Measurements from ENCODE around the gene FBXL7.
A peak's percentile ranks its signal among the peaks of the same experiment; 100 is the strongest.

The FBXL7 gene

GRCh38 chr5:15618938-15619337, 119.0 kb downstream of the FBXL7 start:
- H3K27ac ChIP-seq (ENCODE audit: low read depth, low read length): no peak overlapping the region
- H3K9ac ChIP-seq (ENCODE audit: low read length in 5 of 5): no peak overlapping the region
- H3K27me3 ChIP-seq (ENCODE audit: control insufficient read depth in 5 of 5, insufficient read depth in 4 of 5, low read length in 5 of 5): no peaks in the 10 kb centered on the region
- no peak overlapping the region for H3K4me3 ChIP-seq (ENCODE audit: low read depth in 1 of 5, low read length in 5 of 5)
- no peaks in the 10 kb centered on the region for H3K9me3 ChIP-seq (ENCODE audit: control insufficient read depth in 5 of 5, low read length in 5 of 5)
- H3K4me1 ChIP-seq (ENCODE audit: control insufficient read depth in 5 of 5, insufficient read depth in 5 of 5, low read length in 5 of 5): peaks cover 2 to 13% (median 10%) of the 10 kb centered on the region in 5 donors
- H3K36me3 ChIP-seq (ENCODE audit: control insufficient read depth in 5 of 5, insufficient read depth in 5 of 5, low read length in 5 of 5): peaks cover 0 to 2% (median 0%) of the 10 kb centered on the region in 5 donors

GRCh38 chr5:15620501-15620900, 120.5 kb downstream of the FBXL7 start:
- peaks cover 0 to 2% (median 0%) of the 10 kb centered on the region in 5 donors for H3K36me3 ChIP-seq (ENCODE audit: control insufficient read depth in 5 of 5, insufficient read depth in 5 of 5, low read length in 5 of 5)
- peak overlapping the region in 1 of 5 donors; percentile 20 for H3K4me3 ChIP-seq (ENCODE audit: low read depth in 1 of 5, low read length in 5 of 5)
- no peaks in the 10 kb centered on the region for H3K27me3 ChIP-seq (ENCODE audit: control insufficient read depth in 5 of 5, insufficient read depth in 4 of 5, low read length in 5 of 5)
- no peaks in the 10 kb centered on the region for H3K9me3 ChIP-seq (ENCODE audit: control insufficient read depth in 5 of 5, low read length in 5 of 5)
- no peak overlapping the region for H3K9ac ChIP-seq (ENCODE audit: low read length in 5 of 5)
- peaks cover 2 to 17% (median 10%) of the 10 kb centered on the region in 5 donors for H3K4me1 ChIP-seq (ENCODE audit: control insufficient read depth in 5 of 5, insufficient read depth in 5 of 5, low read length in 5 of 5)
- H3K27ac ChIP-seq (ENCODE audit: low read depth, low read length): peak overlapping the region; percentile 60

- H3K36me3 ChIP-seq (ENCODE audit: control insufficient read depth in 5 of 5, insufficient read depth in 5 of 5, low read length in 5 of 5): peaks cover 0 to 2% (median 0%) of the 10 kb centered on the region in 5 donors
- peaks cover 2 to 17% (median 10%) of the 10 kb centered on the region in 5 donors for H3K4me1 ChIP-seq (ENCODE audit: control insufficient read depth in 5 of 5, insufficient read depth in 5 of 5, low read length in 5 of 5)
- H3K9me3 ChIP-seq (ENCODE audit: control insufficient read depth in 5 of 5, low read length in 5 of 5): no peaks in the 10 kb centered on the region
- no peaks in the 10 kb centered on the region for H3K27me3 ChIP-seq (ENCODE audit: control insufficient read depth in 5 of 5, insufficient read depth in 4 of 5, low read length in 5 of 5)
- peak overlapping the region; percentile 60 for H3K27ac ChIP-seq (ENCODE audit: low read depth, low read length)
- H3K4me3 ChIP-seq (ENCODE audit: low read depth in 1 of 5, low read length in 5 of 5): no peak overlapping the region
- H3K9ac ChIP-seq (ENCODE audit: low read length in 5 of 5): no peak overlapping the region
Observed at GRCh38 chr5:15621094-15621493, 121.1 kb downstream of the FBXL7 start.

DNA sequence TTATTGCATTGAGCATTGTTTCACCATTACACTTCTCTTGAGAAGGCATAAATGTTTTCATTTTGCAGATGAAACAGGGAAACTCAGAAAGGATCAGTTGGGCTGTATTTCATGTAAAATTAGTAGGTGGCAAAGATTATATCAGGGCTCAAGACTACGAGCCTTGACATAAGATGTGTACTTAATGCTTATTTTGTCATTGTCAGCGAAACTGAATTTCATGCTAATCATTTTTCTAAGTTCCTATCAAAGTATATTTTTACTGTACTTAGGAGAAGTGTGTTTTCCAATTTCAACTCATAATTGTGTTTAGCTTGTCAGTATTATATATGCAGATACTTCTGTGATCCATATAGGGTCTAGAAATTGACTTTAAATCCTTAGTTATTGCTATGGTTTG, 123.8 kb downstream of the FBXL7 start:
- no peaks in the 10 kb centered on the region for H3K27me3 ChIP-seq (ENCODE audit: control insufficient read depth in 5 of 5, insufficient read depth in 4 of 5, low read length in 5 of 5)
- peaks cover 2 to 27% (median 12%) of the 10 kb centered on the region in 5 donors for H3K4me1 ChIP-seq (ENCODE audit: control insufficient read depth in 5 of 5, insufficient read depth in 5 of 5, low read length in 5 of 5)
- H3K36me3 ChIP-seq (ENCODE audit: control insufficient read depth in 5 of 5, insufficient read depth in 5 of 5, low read length in 5 of 5): peaks cover 0 to 2% (median 0%) of the 10 kb centered on the region in 5 donors
- H3K9ac ChIP-seq (ENCODE audit: low read length in 5 of 5): no peak overlapping the region
- no peak overlapping the region for H3K27ac ChIP-seq (ENCODE audit: low read depth, low read length)
- no peak overlapping the region for H3K4me3 ChIP-seq (ENCODE audit: low read depth in 1 of 5, low read length in 5 of 5)
- H3K9me3 ChIP-seq (ENCODE audit: control insufficient read depth in 5 of 5, low read length in 5 of 5): no peaks in the 10 kb centered on the region

DNA sequence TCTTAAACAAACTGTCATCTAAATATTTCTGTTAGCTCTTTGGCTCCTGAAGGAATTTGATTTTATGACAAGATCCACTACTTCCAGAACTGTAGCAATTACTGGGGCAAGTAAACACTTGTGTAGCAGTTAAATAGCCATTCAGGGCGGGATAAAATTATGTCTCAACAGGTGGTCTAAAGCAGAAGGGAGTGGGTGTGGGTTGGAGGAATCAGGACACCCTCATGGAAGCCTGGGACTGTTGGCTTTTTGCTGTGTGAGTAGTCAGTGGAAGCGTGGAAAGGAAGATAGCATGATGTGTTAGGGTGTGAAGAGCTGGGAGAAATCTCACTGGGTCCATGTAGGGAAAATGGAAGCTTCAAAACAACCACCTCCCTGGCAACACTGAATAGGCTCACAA, 127.1 kb downstream of the FBXL7 start:
- Histone ChIP-seq H3K9me3 (ENCODE audit: control insufficient read depth in 5 of 5, low read length in 5 of 5) (no peaks in the 10 kb centered on the region), H3K36me3 (ENCODE audit: control insufficient read depth in 5 of 5, insufficient read depth in 5 of 5, low read length in 5 of 5) (no peaks in the 10 kb centered on the region), H3K27ac (ENCODE audit: low read depth, low read length) (peak overlapping the region; percentile 14), H3K27me3 (ENCODE audit: control insufficient read depth in 5 of 5, insufficient read depth in 4 of 5, low read length in 5 of 5) (no peaks in the 10 kb centered on the region), H3K4me3 (ENCODE audit: low read depth in 1 of 5, low read length in 5 of 5) (no peak overlapping the region), H3K4me1 (ENCODE audit: control insufficient read depth in 5 of 5, insufficient read depth in 5 of 5, low read length in 5 of 5) (peaks cover 0 to 20% (median 0%) of the 10 kb centered on the region in 5 donors), H3K9ac (ENCODE audit: low read length in 5 of 5) (no peak overlapping the region)

DNA sequence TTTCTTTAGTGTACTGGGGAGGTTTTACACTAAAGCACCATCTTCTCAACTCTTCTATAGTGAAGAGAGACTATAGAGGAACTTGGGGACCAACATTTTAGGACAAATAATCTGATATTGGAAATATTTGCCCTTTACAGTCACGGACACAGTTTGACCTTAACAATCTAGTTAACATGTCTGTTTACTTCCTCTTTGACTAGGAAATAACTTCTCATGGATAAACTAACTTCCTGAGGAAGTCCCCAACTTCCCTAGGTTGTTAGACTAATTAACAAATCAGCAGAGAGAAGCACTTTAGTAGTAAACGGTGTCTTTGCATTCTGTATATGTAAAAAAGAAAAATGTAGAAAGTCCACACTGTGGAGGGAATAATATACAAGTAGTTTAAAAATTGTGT, 127.7 kb downstream of the FBXL7 start:
- Histone ChIP-seq H3K36me3 (ENCODE audit: control insufficient read depth in 5 of 5, insufficient read depth in 5 of 5, low read length in 5 of 5) (no peaks in the 10 kb centered on the region), H3K9ac (ENCODE audit: low read length in 5 of 5) (no peak overlapping the region), H3K9me3 (ENCODE audit: control insufficient read depth in 5 of 5, low read length in 5 of 5) (no peaks in the 10 kb centered on the region), H3K27ac (ENCODE audit: low read depth, low read length) (peak overlapping the region; percentile 14), H3K4me3 (ENCODE audit: low read depth in 1 of 5, low read length in 5 of 5) (no peak overlapping the region), H3K4me1 (ENCODE audit: control insufficient read depth in 5 of 5, insufficient read depth in 5 of 5, low read length in 5 of 5) (peaks cover 0 to 20% (median 0%) of the 10 kb centered on the region in 5 donors), H3K27me3 (ENCODE audit: control insufficient read depth in 5 of 5, insufficient read depth in 4 of 5, low read length in 5 of 5) (no peaks in the 10 kb centered on the region)

GRCh38 chr5:15630441-15630840, 130.5 kb downstream of the FBXL7 start:
- Histone ChIP-seq H3K27me3 (ENCODE audit: control insufficient read depth in 5 of 5, insufficient read depth in 4 of 5, low read length in 5 of 5) (no peaks in the 10 kb centered on the region), H3K36me3 (ENCODE audit: control insufficient read depth in 5 of 5, insufficient read depth in 5 of 5, low read length in 5 of 5) (no peaks in the 10 kb centered on the region), H3K9ac (ENCODE audit: low read length in 5 of 5) (no peak overlapping the region), H3K9me3 (ENCODE audit: control insufficient read depth in 5 of 5, low read length in 5 of 5) (no peaks in the 10 kb centered on the region), H3K27ac (ENCODE audit: low read depth, low read length) (no peak overlapping the region), H3K4me3 (ENCODE audit: low read depth in 1 of 5, low read length in 5 of 5) (no peak overlapping the region), H3K4me1 (ENCODE audit: control insufficient read depth in 5 of 5, insufficient read depth in 5 of 5, low read length in 5 of 5) (peaks cover 0 to 17% (median 0%) of the 10 kb centered on the region in 5 donors)

DNA sequence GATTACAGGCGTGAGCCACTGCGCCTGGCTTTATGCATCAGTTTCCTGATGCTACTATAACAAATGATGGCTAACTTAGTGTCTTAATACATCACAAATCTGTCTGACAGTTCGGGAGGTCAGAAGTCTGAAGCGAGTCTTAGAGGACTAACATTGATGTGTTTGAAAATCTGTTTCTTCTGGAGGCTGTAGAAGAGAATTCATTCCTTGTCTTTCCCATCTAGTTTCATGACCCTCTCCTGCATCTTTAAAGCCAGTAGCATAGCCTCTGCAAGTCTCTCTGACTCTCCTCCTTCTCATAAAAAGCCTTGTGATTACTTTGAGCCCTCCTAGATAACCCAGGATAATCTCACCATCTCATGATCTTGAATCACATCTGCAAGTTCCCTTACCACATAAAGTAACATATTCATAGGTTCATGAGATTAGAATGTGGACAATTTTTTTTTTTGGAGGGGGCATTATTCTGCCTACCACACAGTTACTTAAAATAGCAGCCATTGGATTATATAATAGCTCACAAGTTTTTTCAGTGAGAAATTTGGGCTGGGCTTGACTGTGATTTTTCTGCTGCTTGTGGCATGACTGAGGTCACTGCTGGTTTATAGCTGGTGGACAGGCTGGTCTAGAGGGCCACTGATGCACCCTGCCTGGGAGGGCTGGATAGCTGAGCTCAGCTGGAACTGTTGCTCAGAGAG, 134.8 kb downstream of the FBXL7 start:
- no peaks in the 10 kb centered on the region for H3K27me3 ChIP-seq (ENCODE audit: control insufficient read depth in 5 of 5, insufficient read depth in 4 of 5, low read length in 5 of 5)
- no peak overlapping the region for H3K27ac ChIP-seq (ENCODE audit: low read depth, low read length)
- no peak overlapping the region for H3K4me3 ChIP-seq (ENCODE audit: low read depth in 1 of 5, low read length in 5 of 5)
- H3K9me3 ChIP-seq (ENCODE audit: control insufficient read depth in 5 of 5, low read length in 5 of 5): no peaks in the 10 kb centered on the region
- H3K4me1 ChIP-seq (ENCODE audit: control insufficient read depth in 5 of 5, insufficient read depth in 5 of 5, low read length in 5 of 5): peaks cover 0 to 4% (median 0%) of the 10 kb centered on the region in 5 donors
- no peaks in the 10 kb centered on the region for H3K36me3 ChIP-seq (ENCODE audit: control insufficient read depth in 5 of 5, insufficient read depth in 5 of 5, low read length in 5 of 5)
- H3K9ac ChIP-seq (ENCODE audit: low read length in 5 of 5): no peak overlapping the region

GRCh38 chr5:15635289-15635616, 135.3 kb downstream of the FBXL7 start:
- H3K4me3 ChIP-seq (ENCODE audit: low read depth in 1 of 5, low read length in 5 of 5): no peak overlapping the region

GRCh38 chr5:15637345-15637744, 137.4 kb downstream of the FBXL7 start:
- Histone ChIP-seq H3K27ac (ENCODE audit: low read depth, low read length) (no peak overlapping the region), H3K4me1 (ENCODE audit: control insufficient read depth in 5 of 5, insufficient read depth in 5 of 5, low read length in 5 of 5) (no peaks in the 10 kb centered on the region), H3K9ac (ENCODE audit: low read length in 5 of 5) (no peak overlapping the region), H3K9me3 (ENCODE audit: control insufficient read depth in 5 of 5, low read length in 5 of 5) (no peaks in the 10 kb centered on the region), H3K4me3 (ENCODE audit: low read depth in 1 of 5, low read length in 5 of 5) (no peak overlapping the region), H3K27me3 (ENCODE audit: control insufficient read depth in 5 of 5, insufficient read depth in 4 of 5, low read length in 5 of 5) (no peaks in the 10 kb centered on the region), H3K36me3 (ENCODE audit: control insufficient read depth in 5 of 5, insufficient read depth in 5 of 5, low read length in 5 of 5) (no peaks in the 10 kb centered on the region)

More at GRCh38 chr5:15635289-15635616, 135.3 kb downstream of the FBXL7 start:
- H3K9ac ChIP-seq (ENCODE audit: low read length in 5 of 5): no peak overlapping the region
- H3K4me1 ChIP-seq (ENCODE audit: control insufficient read depth in 5 of 5, insufficient read depth in 5 of 5, low read length in 5 of 5): peaks cover 0 to 3% (median 0%) of the 10 kb centered on the region in 5 donors
- no peak overlapping the region for H3K27ac ChIP-seq (ENCODE audit: low read depth, low read length)
- no peaks in the 10 kb centered on the region for H3K36me3 ChIP-seq (ENCODE audit: control insufficient read depth in 5 of 5, insufficient read depth in 5 of 5, low read length in 5 of 5)
- no peaks in the 10 kb centered on the region for H3K9me3 ChIP-seq (ENCODE audit: control insufficient read depth in 5 of 5, low read length in 5 of 5)
- no peaks in the 10 kb centered on the region for H3K27me3 ChIP-seq (ENCODE audit: control insufficient read depth in 5 of 5, insufficient read depth in 4 of 5, low read length in 5 of 5)
